ENCODE results near the gene MICAL2. TPM values are rescaled to one million over a fixed set of nuclear protein-coding genes. Genes with fewer than 3 reads are reported as not detected.
A peak's percentile ranks its signal among the peaks of the same experiment; 100 is the strongest.

Gene MICAL2
- polyA plus RNA-seq, 2 donors, result 4.5 to 6.2 TPM

GRCh38 chr11:12287374-12288211 is 177.2 kb downstream of the MICAL2 start:
- 55 to 67% methylated on average over 13 of the region's 13 CpGs for WGBS, 2 donors
- H3K9me3 ChIP-seq (ENCODE audit: control insufficient read depth in 2 of 2, insufficient read depth in 1 of 2, low read depth in 1 of 2, low read length in 1 of 2), result no peaks in the 10 kb centered on the region
- H3K27me3 ChIP-seq (ENCODE audit: control insufficient read depth in 1 of 2, insufficient read depth in 2 of 2, low read length in 2 of 2), result no peaks in the 10 kb centered on the region
- peak overlapping the region; percentile 44 to 62 for H3K27ac ChIP-seq (ENCODE audit: low read depth in 2 of 2, low read length in 1 of 2)
- H3K36me3 ChIP-seq (ENCODE audit: control insufficient read depth in 2 of 2, insufficient read depth in 2 of 2, low read length in 1 of 2), result no peaks in the 10 kb centered on the region
- H3K4me3 ChIP-seq (ENCODE audit: low read depth in 1 of 2, low read length in 2 of 2), result no peak overlapping the region
- H3K4me1 ChIP-seq (ENCODE audit: control insufficient read depth in 2 of 2, insufficient read depth in 2 of 2, low read length in 1 of 2), result peaks cover 0 to 8% of the 10 kb centered on the region in 2 donors

GRCh38 chr11:12288212-12288930 is 178.0 kb downstream of the MICAL2 start:
- no peaks in the 10 kb centered on the region for H3K9me3 ChIP-seq (ENCODE audit: control insufficient read depth in 2 of 2, insufficient read depth in 1 of 2, low read depth in 1 of 2, low read length in 1 of 2)
- H3K36me3 ChIP-seq (ENCODE audit: control insufficient read depth in 2 of 2, insufficient read depth in 2 of 2, low read length in 1 of 2), result no peaks in the 10 kb centered on the region
- H3K27me3 ChIP-seq (ENCODE audit: control insufficient read depth in 1 of 2, insufficient read depth in 2 of 2, low read length in 2 of 2), result no peaks in the 10 kb centered on the region
- no peak overlapping the region for H3K4me3 ChIP-seq (ENCODE audit: low read depth in 1 of 2, low read length in 2 of 2)
- peak overlapping the region; percentile 39 to 44 for H3K27ac ChIP-seq (ENCODE audit: low read depth in 2 of 2, low read length in 1 of 2)
- WGBS, 2 donors, result 50 to 52% methylated on average over 12 of the region's 12 CpGs
- H3K4me1 ChIP-seq (ENCODE audit: control insufficient read depth in 2 of 2, insufficient read depth in 2 of 2, low read length in 1 of 2), result peaks cover 0 to 8% of the 10 kb centered on the region in 2 donors

DNA sequence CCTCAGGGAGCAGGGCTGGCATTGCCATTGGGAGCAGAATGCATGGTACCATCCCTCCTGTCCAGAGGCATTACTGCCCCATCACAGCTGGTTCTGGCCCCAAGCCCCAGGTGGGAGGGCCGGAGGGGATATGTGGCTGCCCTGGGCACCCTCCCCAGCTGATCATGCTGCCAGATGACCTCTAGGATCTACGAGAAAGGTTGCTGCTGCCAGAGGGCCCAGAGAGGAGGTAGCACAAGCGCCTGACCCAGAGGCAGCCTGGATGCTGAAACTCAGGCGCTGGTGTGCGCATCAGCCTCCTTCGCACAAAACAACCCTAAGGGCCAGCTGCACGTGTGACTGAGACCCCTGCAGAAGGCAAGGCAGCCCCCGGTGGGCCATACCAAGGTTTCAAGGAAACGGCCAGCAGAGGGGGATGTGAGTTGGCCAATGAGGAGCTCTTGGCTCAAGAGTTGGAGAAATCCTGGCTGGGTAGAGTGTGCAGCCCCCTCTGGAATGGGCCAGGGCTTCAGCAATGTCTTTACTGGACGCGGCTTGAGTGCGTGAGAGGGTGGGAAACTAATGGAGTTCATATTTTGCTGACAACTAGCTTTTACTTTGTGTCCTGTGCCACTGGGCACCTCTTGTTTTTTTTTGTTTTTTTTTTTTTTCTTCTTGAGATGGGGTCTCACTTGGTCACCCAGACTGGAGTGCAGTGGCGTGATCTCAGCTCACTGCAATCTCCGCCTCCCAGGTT is 178.7 kb downstream of the MICAL2 start:
- Histone ChIP-seq H3K27ac (ENCODE audit: low read depth in 2 of 2, low read length in 1 of 2) (no peak overlapping the region), H3K27me3 (ENCODE audit: control insufficient read depth in 1 of 2, insufficient read depth in 2 of 2, low read length in 2 of 2) (no peaks in the 10 kb centered on the region), H3K4me1 (ENCODE audit: control insufficient read depth in 2 of 2, insufficient read depth in 2 of 2, low read length in 1 of 2) (peaks cover 0 to 8% of the 10 kb centered on the region in 2 donors), H3K9me3 (ENCODE audit: control insufficient read depth in 2 of 2, insufficient read depth in 1 of 2, low read depth in 1 of 2, low read length in 1 of 2) (no peaks in the 10 kb centered on the region), H3K4me3 (ENCODE audit: low read depth in 1 of 2, low read length in 2 of 2) (no peak overlapping the region), H3K36me3 (ENCODE audit: control insufficient read depth in 2 of 2, insufficient read depth in 2 of 2, low read length in 1 of 2) (no peaks in the 10 kb centered on the region)
- 92 to 93% methylated on average over 14 of the region's 14 CpGs for WGBS, 2 donors

DNA sequence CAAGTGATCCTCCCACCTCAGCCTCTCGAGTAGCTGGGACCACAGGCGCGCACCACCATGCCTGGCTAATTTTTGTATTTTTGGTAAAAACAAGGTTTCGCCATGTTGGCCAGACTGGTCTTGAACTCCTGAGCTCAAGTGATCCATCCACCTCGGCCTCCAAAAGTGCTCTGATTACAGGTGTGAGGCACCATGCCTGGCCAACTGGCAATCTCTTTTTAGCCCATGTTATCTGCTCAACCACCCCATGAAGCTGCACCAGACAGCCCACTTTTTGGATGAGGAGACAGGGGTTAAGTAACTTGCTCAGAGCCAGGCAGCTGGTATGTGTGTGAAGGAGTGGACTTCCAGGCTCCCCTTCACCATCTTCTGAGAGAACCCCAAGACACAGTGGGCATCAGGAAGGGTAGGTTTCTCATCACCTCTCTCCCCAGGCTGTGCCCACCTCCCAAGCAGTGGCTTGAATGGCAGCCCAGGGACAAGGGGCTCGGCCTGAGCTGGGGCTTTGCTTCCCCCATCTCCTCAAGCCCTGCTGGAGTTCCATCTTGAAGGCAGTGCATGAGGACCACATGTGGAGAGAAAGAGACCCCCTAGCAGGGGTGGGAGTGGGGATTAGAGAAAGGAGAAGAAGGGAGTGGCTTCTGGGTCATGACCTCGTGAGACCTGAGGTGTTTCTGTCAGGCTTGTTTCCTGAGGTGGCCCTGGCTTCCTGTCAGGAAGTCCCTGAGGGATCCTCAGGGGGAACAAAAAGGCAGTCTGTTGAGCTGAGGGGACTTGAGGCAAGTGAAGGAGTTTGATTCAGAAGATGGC is 179.5 kb downstream of the MICAL2 start:
- no peak overlapping the region for H3K4me3 ChIP-seq (ENCODE audit: low read depth in 1 of 2, low read length in 2 of 2)
- H3K9me3 ChIP-seq (ENCODE audit: control insufficient read depth in 2 of 2, insufficient read depth in 1 of 2, low read depth in 1 of 2, low read length in 1 of 2), result no peaks in the 10 kb centered on the region
- H3K27ac ChIP-seq (ENCODE audit: low read depth in 2 of 2, low read length in 1 of 2), result no peak overlapping the region
- peaks cover 0 to 8% of the 10 kb centered on the region in 2 donors for H3K4me1 ChIP-seq (ENCODE audit: control insufficient read depth in 2 of 2, insufficient read depth in 2 of 2, low read length in 1 of 2)
- 91 to 92% methylated on average over 7 of the region's 7 CpGs for WGBS, 2 donors
- H3K27me3 ChIP-seq (ENCODE audit: control insufficient read depth in 1 of 2, insufficient read depth in 2 of 2, low read length in 2 of 2), result no peaks in the 10 kb centered on the region
- H3K36me3 ChIP-seq (ENCODE audit: control insufficient read depth in 2 of 2, insufficient read depth in 2 of 2, low read length in 1 of 2), result no peaks in the 10 kb centered on the region

- 86 to 88% methylated on average over 14 of the region's 14 CpGs for WGBS, 2 donors
- H3K27ac ChIP-seq (ENCODE audit: low read depth in 2 of 2, low read length in 1 of 2), result no peak overlapping the region
- peaks cover 0 to 8% of the 10 kb centered on the region in 2 donors for H3K4me1 ChIP-seq (ENCODE audit: control insufficient read depth in 2 of 2, insufficient read depth in 2 of 2, low read length in 1 of 2)
- no peaks in the 10 kb centered on the region for H3K9me3 ChIP-seq (ENCODE audit: control insufficient read depth in 2 of 2, insufficient read depth in 1 of 2, low read depth in 1 of 2, low read length in 1 of 2)
- H3K36me3 ChIP-seq (ENCODE audit: control insufficient read depth in 2 of 2, insufficient read depth in 2 of 2, low read length in 1 of 2), result no peaks in the 10 kb centered on the region
- H3K4me3 ChIP-seq (ENCODE audit: low read depth in 1 of 2, low read length in 2 of 2), result no peak overlapping the region
- H3K27me3 ChIP-seq (ENCODE audit: control insufficient read depth in 1 of 2, insufficient read depth in 2 of 2, low read length in 2 of 2), result no peaks in the 10 kb centered on the region
Observed at GRCh38 chr11:12290477-12290922, 180.1 kb downstream of the MICAL2 start.

- Histone ChIP-seq H3K4me3 (ENCODE audit: low read depth in 1 of 2, low read length in 2 of 2) (no peak overlapping the region), H3K27me3 (ENCODE audit: control insufficient read depth in 1 of 2, insufficient read depth in 2 of 2, low read length in 2 of 2) (no peaks in the 10 kb centered on the region), H3K9me3 (ENCODE audit: control insufficient read depth in 2 of 2, insufficient read depth in 1 of 2, low read depth in 1 of 2, low read length in 1 of 2) (no peaks in the 10 kb centered on the region), H3K4me1 (ENCODE audit: control insufficient read depth in 2 of 2, insufficient read depth in 2 of 2, low read length in 1 of 2) (peaks cover 0 to 8% of the 10 kb centered on the region in 2 donors), H3K27ac (ENCODE audit: low read depth in 2 of 2, low read length in 1 of 2) (no peak overlapping the region), H3K36me3 (ENCODE audit: control insufficient read depth in 2 of 2, insufficient read depth in 2 of 2, low read length in 1 of 2) (no peaks in the 10 kb centered on the region)
- WGBS, 2 donors, result 80 to 82% methylated on average over 4 of the region's 4 CpGs
Observed at GRCh38 chr11:12291313-12291712, 180.9 kb downstream of the MICAL2 start.

- WGBS, 2 donors, result 89 to 91% methylated on average over 4 of the region's 4 CpGs
- H3K9me3 ChIP-seq (ENCODE audit: control insufficient read depth in 2 of 2, insufficient read depth in 1 of 2, low read depth in 1 of 2, low read length in 1 of 2), result no peaks in the 10 kb centered on the region
- H3K4me1 ChIP-seq (ENCODE audit: control insufficient read depth in 2 of 2, insufficient read depth in 2 of 2, low read length in 1 of 2), result peaks cover 0 to 8% of the 10 kb centered on the region in 2 donors
- no peak overlapping the region for H3K27ac ChIP-seq (ENCODE audit: low read depth in 2 of 2, low read length in 1 of 2)
- H3K27me3 ChIP-seq (ENCODE audit: control insufficient read depth in 1 of 2, insufficient read depth in 2 of 2, low read length in 2 of 2), result no peaks in the 10 kb centered on the region
- H3K36me3 ChIP-seq (ENCODE audit: control insufficient read depth in 2 of 2, insufficient read depth in 2 of 2, low read length in 1 of 2), result no peaks in the 10 kb centered on the region
- H3K4me3 ChIP-seq (ENCODE audit: low read depth in 1 of 2, low read length in 2 of 2), result no peak overlapping the region
Observed at GRCh38 chr11:12291766-12292165, 181.4 kb downstream of the MICAL2 start.

DNA sequence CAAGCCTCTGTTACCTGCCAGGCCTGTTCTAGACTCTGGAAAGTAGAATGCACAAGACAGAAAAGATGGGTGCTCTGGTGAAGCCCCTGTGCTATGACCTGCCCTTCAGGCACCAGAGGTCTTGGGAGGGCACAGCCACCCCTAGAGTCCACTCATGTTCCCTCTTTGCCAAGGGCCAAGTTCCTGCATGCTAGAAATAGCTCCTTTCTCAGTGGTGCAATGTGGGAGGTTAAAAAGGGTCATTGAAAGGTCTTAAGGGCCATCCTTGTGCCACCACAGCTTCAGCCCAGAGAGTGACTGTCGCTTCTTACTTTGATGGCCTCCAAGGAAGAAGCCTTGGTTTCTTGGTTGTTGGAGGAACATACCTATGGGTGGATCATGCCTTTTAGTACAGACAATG is 182.4 kb downstream of the MICAL2 start:
- no peaks in the 10 kb centered on the region for H3K36me3 ChIP-seq (ENCODE audit: control insufficient read depth in 2 of 2, insufficient read depth in 2 of 2, low read length in 1 of 2)
- no peak overlapping the region for H3K27ac ChIP-seq (ENCODE audit: low read depth in 2 of 2, low read length in 1 of 2)
- no peak overlapping the region for H3K4me3 ChIP-seq (ENCODE audit: low read depth in 1 of 2, low read length in 2 of 2)
- no peaks in the 10 kb centered on the region for H3K27me3 ChIP-seq (ENCODE audit: control insufficient read depth in 1 of 2, insufficient read depth in 2 of 2, low read length in 2 of 2)
- H3K4me1 ChIP-seq (ENCODE audit: control insufficient read depth in 2 of 2, insufficient read depth in 2 of 2, low read length in 1 of 2), result peaks cover 0 to 4% of the 10 kb centered on the region in 2 donors
- H3K9me3 ChIP-seq (ENCODE audit: control insufficient read depth in 2 of 2, insufficient read depth in 1 of 2, low read depth in 1 of 2, low read length in 1 of 2), result no peaks in the 10 kb centered on the region
- 94 to 100% methylated on average over 1 of the region's 1 CpG for WGBS, 2 donors

DNA sequence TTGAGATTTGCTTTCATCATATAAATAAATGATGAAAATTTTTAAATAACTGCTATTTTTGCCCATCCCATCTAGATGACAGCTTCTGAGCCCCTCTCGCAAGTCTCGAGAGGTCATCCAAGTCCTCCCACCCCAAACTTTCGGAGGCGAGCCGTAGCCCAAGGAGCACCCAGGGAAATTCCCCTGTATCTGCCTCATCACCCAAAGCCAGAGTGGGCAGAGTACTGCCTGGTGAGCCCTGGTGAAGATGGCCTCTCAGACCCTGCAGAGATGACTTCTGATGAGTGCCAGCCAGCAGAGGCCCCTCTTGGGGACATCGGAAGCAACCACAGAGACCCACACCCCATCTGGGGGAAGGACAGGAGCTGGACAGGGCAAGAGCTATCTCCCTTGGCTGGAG is 183.1 kb downstream of the MICAL2 start:
- no peaks in the 10 kb centered on the region for H3K27me3 ChIP-seq (ENCODE audit: control insufficient read depth in 1 of 2, insufficient read depth in 2 of 2, low read length in 2 of 2)
- WGBS, 2 donors, result 87 to 91% methylated on average over 6 of the region's 6 CpGs
- H3K9me3 ChIP-seq (ENCODE audit: control insufficient read depth in 2 of 2, insufficient read depth in 1 of 2, low read depth in 1 of 2, low read length in 1 of 2), result no peaks in the 10 kb centered on the region
- no peaks in the 10 kb centered on the region for H3K36me3 ChIP-seq (ENCODE audit: control insufficient read depth in 2 of 2, insufficient read depth in 2 of 2, low read length in 1 of 2)
- no peak overlapping the region for H3K4me3 ChIP-seq (ENCODE audit: low read depth in 1 of 2, low read length in 2 of 2)
- H3K4me1 ChIP-seq (ENCODE audit: control insufficient read depth in 2 of 2, insufficient read depth in 2 of 2, low read length in 1 of 2), result no peaks in the 10 kb centered on the region
- H3K27ac ChIP-seq (ENCODE audit: low read depth in 2 of 2, low read length in 1 of 2), result no peak overlapping the region
